ENCODE data around the gene NCKAP5.

NCKAP5 gene

DNA sequence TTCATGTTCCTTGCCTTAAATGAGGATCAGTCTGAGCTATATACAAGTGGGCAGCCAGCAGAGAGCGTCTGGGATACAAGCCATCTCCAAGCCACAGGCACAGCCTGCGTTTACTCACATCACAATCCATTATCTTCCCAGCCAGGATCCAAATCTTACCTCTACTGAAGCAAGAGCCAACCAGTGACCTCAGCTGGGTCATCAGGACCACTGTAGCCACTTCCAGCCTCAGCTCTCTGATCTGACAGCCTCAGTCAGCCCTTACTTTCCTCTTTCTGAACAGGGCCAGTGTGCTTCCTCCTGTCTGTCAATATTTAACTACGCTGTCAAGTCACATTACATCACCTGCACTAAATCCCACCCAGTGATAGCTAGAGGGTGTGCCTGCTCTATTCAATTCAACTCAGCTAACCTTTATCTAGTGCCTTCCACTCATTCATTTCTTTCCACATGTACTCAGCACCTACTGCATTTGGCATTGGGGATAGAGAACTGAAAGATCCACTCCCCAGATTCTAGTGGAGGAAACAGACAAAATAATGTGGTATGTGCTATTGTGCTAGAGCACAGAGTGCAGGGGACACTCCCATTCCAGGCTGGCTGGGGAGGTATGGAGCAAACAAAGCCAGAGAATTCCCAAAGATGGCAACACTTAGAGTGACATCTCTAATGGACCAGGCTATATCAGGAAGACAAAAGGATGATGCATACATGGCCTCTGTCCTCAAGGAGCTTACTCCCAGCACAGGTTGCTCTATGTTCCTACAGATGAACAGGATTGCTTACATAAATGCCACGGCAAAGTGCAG is 146.5 kb downstream of the NCKAP5 start:
- DNase-seq (no peak), ATAC-seq (no peak)

DNA sequence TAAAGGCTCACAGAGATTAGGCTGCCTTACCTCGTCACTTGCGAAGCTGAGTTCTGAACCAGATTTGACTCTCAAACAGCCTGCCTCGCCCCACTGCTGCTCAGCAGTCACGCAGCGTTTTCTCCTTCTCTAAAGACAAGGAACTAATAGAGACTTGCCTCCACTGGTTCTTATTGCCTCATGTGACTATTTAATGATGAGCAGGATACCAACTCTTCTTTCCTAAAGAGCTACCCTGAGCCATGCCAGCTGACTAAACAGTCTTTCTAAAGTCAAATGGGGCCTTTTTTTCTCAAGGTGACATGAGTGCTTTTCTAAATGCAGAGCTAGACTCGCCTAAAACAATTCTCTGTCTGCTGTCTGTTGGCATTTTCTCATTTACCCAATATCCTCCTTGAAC is 147.5 kb downstream of the NCKAP5 start:
- DNase-seq (no peak), ATAC-seq (no peak)

DNA sequence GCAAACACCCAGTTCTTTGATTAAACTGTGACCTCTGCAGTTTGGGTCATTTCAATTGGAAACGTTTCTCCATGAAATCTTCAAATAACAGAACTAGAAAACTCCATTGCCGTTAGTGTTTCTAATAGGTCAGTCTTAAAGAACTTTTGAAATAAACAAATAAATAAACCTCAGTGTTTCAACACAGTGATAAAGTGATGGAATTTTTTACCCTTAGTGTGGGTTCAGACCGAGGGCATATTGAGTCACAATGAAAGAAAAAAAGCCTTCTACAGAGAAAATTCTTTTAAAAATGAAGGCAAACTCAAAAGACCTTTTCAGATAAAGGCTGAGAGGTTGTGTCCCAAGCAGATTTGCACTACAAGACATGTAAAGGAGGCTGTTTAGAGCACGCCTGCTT is 149.6 kb downstream of the NCKAP5 start:
- no peak for ATAC-seq
- no peak for DNase-seq

DNA sequence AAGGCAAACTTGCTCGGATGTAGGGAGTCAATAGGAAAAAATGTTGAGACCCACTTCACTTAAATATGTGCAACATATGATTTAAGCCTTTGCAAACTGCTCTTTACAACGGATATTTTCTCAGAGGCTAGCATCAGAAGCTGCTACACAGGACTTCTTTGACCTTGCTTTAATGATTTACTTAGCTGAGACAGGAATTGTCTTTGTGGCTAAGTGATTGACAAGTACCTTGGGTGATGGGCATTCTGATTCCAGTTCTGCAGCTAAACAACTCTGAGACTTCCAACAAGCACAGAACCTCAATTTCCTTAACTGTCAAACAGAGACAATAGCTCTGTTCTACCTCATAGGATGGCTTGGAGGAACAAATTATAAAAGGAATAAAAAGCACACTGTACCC is 150.2 kb downstream of the NCKAP5 start:
- DNase-seq (no peak), ATAC-seq (no peak)

DNA sequence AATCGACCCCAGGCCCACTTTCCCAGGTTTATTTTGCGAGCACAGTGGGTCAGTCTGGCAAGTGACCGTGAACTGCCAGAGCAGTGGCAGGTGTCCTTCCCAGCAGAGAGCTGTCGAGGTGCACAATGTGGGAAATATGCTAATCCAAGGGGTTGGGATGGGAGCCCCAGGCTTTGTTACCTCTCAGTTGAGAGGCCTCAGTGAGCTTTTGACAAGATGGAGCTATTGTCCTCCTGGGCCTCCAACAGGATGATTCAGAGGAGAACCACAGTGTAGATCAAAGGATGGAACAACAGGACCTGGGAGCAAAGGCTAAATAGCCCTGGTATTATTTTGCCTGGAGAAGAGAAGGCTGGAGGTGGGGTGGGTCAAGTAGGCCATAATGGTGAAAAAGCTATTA is 150.8 kb downstream of the NCKAP5 start:
- ATAC-seq (no peak), DNase-seq (no peak)

DNA sequence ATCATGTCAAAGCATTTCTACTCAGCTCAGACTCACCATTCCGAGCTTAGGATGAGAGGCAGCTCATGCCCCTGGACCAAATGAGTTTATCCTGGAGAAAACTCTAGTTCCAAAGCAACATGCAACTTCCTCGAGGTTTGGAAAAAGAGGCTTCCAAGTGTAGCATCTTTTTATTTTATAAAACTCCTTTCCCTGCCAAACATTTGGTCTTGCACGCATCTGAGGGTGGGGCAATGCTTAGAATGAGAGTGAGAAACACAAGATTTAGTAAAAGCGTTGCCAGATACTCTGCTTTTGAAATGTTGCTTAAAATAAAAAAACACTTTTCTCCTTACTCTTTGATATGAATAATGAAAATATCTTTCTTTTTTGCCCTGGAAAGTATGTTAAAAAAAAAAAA is 151.5 kb downstream of the NCKAP5 start:
- DNase-seq: no peak
- no peak for ATAC-seq

DNA sequence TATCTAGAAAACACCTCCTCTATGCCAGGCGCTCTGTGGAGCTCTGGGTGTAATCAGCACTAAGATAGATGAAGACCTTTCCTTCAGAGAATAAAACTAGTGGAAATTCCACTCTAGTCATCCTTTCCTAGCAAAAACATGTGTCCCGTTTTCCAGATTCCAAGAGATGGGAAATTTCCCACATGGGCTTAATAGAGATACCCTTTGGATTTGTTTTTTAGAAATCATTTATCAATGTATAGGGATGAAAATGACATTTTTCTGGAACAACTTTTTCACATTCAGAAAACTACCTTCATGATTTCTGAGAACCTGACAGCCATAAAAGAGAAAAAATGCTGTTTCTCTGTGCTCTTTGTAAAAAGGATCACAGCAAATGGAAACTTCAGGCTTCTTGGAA is 152.1 kb downstream of the NCKAP5 start:
- ATAC-seq: no peak
- DNase-seq: no peak

DNA sequence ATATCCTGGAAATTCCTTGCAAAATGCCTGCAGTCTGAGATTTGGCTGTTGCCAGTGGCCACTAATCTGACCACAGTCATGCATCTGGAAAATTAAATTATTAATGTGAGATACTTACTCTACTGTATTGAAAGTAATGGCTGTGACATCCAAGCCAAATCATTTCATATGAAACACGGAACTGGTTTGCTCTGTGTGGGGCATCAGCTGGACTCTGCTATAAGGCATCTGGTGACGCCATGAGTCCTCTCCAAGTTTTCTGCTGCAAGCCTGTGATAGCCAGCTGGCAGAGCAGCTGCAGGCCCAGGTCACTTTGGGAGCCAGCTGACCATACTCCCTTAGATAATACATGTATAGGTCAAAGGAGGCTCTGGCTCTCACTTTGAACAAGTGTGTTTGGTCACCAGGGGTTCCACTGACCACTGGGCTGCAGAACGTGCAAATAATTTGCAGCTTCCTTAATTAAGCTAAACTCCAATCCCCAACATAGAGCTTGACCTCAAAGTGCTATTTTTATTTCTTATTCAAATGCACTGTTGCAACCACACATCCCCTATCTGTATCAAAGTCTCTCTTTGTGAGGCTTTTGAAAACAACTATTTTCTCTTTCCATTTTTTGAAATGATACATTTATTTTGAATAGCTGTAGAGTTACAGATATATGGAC is 152.9 kb downstream of the NCKAP5 start:
- ATAC-seq: no peak
- no peak for DNase-seq

DNA sequence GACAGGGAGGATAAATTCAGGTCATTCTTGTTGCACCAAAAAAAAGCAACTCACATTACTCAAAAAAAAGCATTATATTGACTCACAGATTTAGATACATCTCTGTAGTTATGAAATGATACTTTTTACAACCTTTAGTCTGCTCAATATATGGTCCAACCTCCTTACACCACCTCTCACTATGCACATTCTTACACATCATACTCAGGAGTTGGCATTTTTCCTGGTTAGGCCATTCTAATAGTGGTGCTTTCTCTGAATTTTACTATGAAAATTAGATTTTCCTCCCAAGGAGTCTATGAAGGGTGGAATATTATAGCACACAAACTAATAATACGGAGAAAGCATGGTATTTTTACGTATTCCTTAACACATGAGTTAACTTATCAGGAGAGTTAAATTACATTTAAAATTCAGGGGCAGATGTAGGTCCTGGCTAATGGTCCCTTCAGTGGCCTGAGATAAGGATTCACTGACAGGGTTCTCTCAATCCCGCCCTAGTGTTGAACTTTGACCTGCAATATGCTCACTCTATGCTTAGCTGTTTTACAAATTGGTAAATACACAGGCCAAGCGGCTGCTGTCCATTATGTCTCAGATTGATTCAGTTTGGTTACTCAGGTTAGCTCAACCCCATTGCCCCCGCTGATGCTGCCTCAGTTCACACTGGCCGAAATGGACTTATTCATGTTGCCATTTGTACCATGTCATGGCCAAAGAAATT is 153.6 kb downstream of the NCKAP5 start:
- DNase-seq (no peak), ATAC-seq (no peak)

DNA sequence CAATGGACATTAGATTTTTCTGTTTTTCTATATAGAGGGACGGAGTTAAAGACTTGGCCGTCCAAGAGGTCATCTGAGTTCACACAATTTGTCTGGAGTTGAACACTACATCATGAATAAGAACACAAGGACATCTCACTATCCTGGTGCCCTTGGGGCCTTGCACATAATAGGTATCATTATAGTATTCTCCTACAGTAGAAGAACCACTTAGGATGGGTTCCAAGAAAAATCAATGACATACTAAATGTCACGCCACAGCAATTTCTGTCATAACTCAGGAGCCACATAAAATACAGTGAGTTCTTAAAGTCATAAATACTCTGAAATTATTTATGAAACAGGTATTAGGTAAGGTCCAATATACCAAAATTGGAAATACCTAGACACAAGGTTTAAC is 154.4 kb downstream of the NCKAP5 start:
- DNase-seq (no peak), ATAC-seq (no peak)

DNA sequence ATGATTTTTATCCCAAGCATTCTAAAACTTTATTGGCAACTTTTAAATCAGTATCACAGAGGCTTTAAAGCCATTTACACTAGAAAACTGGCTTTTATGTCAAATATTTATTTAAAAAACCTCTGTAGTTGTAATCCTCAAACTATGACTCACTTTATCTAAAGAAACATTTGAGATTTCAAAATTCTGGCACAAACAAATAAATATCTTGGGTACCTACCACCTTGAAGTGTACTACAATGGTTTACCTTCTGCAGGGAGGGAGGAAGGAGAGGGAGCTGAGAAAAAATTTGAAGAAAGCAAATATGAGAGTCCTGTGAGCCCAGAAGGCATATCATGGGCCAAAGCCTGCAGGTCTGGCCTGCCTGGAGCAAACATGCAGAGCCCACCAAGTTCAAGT is 155.6 kb downstream of the NCKAP5 start:
- DNase-seq (no peak), ATAC-seq (no peak)

DNA sequence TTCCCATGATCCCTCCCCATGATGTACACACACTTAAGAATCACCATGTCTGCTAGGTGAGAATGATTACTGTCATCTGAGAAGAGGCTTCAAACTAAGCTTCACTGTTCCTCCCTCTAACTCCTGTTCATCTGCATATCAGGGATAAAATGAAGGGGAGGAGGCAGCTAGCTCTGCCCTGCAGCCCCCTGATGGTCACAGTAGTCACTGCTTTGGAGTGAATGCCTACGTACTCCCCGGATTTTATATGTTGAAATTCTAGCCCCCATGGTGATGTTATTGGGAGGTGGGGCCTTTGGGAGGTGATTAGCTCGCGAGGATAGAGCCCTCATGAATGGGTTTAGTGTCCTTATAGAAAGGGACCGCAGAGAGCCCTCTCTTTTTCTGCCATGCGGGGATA is 156.4 kb downstream of the NCKAP5 start:
- no peak for DNase-seq
- ATAC-seq: no peak

DNA sequence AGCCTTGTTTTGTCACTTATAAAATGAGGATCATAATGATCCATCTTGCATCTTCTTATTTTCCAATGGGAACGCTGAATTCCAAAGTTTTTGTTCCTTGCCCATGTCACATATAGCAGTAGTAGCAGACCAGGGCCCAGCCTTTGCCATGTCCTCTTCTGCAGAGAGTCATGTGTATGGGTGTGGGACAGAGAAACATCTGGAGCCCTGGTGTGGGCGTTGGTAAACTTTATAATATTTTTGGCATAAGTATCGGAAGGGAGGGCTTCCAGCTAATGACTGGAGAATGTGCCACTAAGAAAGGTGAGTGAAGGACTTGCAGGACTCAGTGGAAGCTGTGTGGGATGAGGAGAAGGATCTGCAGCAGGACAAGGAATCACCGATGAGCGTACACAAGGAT is 157.2 kb downstream of the NCKAP5 start:
- ATAC-seq: no peak

DNA sequence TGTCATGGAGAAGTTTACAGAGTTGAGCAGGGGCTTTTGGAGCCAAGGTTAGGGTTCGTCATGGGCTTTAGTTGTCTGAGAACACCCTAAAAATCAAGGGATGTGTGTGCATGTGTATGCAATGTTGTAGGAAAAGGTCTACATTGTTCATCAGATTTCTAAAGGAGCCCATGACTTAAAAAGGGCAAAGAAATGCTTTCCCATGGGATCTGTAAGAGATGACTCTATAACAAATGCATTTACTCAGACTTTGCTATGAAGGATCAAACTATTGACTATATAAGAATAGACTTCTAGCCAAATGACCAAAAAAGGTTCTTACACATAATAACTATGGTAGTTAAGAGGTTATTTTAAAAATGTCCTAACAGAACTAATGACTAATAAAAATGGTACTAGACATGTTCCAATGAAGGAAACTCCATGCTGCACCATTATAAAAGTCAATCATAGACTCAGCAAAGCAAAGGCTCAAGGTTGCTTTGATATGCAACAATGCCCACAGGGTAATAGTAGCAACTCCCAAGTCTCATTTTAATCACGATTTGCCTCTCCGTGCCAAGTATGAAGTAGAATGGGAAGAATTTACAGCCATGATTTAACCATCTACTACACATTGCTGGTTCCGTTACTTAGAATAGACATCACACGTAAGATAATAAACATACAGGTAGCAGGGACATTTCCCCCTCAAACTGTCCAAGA is 158.5 kb downstream of the NCKAP5 start:
- ATAC-seq: no peak
- DNase-seq: no peak

More for the DNA sequence above, 157.2 kb downstream of the NCKAP5 start:
- no peak for DNase-seq

DNA sequence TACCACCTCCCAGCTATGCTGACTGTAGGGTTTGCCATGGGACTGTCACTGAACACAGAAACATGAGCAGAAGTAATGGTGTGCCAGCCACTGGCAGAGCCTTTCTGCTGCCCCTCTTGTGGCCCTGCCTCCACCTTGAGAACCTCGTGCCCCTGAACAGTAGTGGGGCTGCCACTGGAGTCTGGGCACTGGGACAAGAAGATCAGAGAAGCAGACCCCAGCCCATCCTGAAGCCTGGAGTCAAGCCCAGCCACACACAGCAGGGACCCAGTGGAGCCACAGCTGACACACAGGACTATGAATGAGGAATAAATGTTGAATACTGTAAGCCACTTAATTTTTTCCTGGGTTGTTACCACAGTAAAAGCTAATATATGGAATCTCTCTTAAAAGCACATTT is 159.6 kb downstream of the NCKAP5 start:
- no peak for DNase-seq
- no peak for ATAC-seq

DNA sequence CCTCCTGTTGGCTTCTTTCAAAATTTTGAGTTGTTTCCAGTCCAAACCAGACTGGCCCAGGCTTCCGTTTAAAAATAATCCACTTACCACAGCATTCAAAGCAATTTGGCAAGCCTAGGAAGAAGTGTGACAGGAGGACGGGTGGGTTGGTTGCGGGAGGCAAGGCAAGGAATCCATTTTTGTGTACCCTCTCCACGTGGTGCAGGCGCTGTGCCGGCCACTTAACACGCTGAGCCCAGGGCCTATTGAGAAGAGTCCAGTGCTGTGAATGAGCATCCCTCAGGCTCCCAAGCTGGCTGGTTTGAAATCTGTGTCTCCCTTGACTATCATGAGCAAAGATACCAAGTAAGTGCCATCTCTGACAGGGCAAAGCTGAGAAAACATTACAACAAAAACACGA is 160.9 kb downstream of the NCKAP5 start:
- no peak for ATAC-seq

DNA sequence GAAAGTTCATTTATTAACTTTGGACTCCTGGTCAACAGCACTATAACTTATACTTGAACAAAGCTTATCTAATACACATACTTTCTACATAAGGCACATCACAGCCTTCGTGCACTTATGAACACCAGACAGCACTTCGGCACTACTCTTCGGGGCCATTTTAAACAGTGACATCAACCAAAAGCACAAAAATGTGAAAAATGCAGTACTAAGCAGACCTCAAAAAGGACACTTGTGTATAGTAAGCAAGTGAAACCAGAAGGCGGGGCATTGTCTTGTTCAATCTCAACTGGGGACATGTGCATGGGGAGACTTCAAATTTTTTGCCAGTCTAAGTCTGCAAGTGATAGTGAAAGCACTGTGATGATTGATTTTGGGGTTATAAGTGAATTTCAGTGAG is 163.0 kb downstream of the NCKAP5 start:
- DNase-seq (no peak), ATAC-seq (no peak)

More for the DNA sequence above, 160.9 kb downstream of the NCKAP5 start:
- no peak for DNase-seq

DNA sequence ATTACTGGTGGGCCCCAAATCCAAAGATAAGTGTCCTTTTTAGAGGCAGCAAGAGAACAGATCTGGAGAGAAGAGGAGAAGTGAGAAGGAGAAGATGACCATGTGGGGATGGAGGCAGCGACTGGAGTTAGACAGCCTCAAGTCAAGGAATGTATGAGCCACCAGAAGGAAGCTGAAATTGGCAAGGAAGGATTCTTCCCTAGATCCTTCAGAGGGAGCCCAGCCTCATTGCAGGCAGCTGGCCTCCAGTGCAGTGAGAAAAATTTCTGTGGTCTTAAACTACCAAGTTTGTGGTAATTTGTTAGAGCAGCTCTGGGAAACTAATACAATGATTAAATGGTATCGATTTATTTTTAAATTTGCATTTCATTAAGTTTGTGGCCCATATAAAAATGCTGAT is 167.9 kb downstream of the NCKAP5 start:
- DNase-seq (no peak), ATAC-seq (no peak)

DNA sequence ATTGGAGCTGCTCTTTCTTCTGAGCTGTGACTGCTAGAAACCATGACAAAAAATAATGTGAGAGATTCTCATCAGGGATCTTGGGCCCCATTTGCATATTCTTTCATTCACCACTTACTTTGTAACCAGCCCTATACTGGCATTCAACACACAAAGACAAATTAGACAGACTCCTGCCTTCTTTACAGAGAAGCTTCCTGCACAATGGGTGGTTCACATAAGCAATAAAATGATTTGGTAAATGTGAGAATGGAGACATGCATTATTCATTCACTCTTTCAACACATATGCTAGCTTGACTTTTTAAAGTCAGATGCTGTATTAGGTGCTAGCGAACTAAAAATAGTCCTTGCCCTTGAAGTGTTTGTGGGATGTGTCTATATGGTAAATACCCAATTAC is 174.4 kb downstream of the NCKAP5 start:
- DNase-seq: no peak
- no peak for ATAC-seq

DNA sequence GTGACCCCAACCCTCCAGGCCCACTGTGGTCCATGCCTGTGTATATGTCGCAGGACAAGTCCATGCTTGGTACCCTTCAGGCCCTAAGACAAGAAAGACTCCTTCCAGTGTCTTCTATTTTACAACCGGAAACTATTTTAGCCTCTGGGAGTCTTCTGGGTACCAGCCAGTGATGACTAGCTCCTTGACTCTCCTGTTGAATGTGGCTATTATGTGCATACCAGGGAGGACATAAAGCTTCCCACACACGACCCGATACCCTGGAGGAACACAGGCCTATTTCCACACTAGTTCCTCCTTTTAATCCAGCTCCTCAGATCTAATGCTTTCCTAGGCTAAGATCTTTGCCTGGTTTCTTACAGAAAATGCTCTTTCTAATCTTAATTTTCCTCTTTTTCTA is 178.1 kb downstream of the NCKAP5 start:
- ATAC-seq: no peak
- no peak for DNase-seq

DNA sequence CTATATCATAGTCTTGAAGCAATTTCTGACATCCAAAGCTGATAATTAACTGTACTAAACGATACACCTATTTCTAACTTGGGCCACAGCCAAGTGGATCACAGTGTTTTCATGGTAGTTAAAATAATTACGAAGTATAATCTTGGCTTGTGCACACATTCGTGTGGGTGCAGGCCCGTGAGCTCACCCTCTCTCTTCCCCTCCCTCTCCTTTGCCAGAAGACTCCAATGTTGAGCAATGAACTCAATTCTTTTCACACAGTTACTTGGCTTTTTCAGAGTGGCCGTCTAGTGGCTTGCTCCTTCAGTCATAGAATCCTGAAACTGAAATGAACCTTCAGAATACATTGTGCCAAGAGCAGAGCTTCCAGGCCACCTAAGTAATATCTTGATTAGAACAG is 178.7 kb downstream of the NCKAP5 start:
- ATAC-seq (no peak), DNase-seq (no peak)

DNA sequence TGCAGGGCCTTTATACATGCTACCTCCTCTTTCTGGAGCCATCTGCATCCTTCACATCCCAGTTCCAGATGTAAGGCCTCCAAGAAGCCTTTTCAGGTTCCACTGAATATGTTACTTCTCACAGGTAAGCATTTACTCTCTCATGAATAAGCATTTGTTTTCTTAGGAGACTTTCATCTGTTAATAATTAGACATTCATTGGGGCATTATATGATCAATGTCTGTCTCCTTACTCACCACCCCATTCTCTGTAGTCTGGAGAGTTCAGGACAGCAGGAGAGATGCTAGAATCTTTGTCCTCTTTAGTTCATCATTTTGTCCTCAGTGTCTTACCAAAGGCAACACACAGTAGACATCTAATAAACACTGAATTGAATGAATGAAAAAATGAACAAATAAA is 185.7 kb downstream of the NCKAP5 start:
- ATAC-seq: no peak
- no peak for DNase-seq

DNA sequence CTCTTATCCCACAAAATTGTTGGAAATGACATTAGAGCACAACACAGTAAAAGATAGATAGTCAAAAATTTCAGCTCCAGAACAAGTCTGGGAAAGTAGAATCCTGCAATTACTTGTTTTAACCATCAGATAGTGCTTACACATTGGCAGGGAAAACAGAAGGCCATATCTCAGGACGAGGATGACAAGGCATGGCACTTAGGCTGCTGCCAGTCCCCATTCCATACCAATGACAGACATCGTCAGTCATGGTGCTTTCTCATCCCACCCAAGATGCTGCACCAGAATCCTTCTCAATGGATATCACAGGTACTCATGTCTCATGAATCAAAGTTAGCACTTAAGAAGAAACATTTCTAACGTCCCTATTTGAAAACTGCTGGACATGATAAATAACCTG is 187.3 kb downstream of the NCKAP5 start:
- DNase-seq (no peak), ATAC-seq (no peak)

Measured in stimulated activated naive CD8-positive, alpha-beta T cell treated with anti-CD3 and anti-CD28 coated beads, Interleukin-15, Interleukin-2, amounts not matched to agents 100 U/mL and 50 U/mL, for 24 hours (primary cell).